Heart right ventricle (tissue), 16 donors: Measurements from ENCODE around the gene WWTR1. TPM values are rescaled to one million over a fixed set of nuclear protein-coding genes. Genes with fewer than 3 reads are reported as not detected.

ENCODE experiments used
- ATAC-seq, 8 donors: fragments of 200-7000 bp; cut with Tn5 transposase; one replicate each; pipeline ENCODE4 v1.9.1; 2020; ENCODE audit warnings: mild to moderate bottlenecking in 8 of 8, moderate library complexity in 8 of 8, moderate number of reproducible peaks in 1 of 8
- DNase-seq, 2 donors: peaks; one replicate each; pipeline ENCODE4 v3.0.0-alpha.2; 2020
- H3K27ac ChIP-seq, 10 donors: fragments of 200-600 bp; sonication (generic) in 2 of 10; one replicate each; pipeline versions ENCODE4 v1.5.0 to v1.8.0; 2020 to 2022; ENCODE audit warnings: mild to moderate bottlenecking in 3 of 10
- H3K27me3 ChIP-seq, 7 donors: fragments of 200-600 bp; one replicate each; pipeline ENCODE4 v1.8.0; 2021 to 2022; ENCODE audit warnings: mild to moderate bottlenecking in 2 of 7
- H3K36me3 ChIP-seq, 9 donors: fragments of 200-600 bp; sonication (generic) in 1 of 9; one replicate each; pipeline versions ENCODE4 v1.5.0 to v1.8.0; 2020 to 2022; ENCODE audit warnings: mild to moderate bottlenecking in 2 of 9
- H3K4me1 ChIP-seq, 9 donors: fragments of 200-600 bp; sonication (generic) in 1 of 9; one replicate each; pipeline versions ENCODE4 v1.5.0 to v1.8.0; 2020 to 2022; ENCODE audit warnings: mild to moderate bottlenecking in 4 of 9
- H3K4me3 ChIP-seq, 10 donors: fragments of 200-600 bp; sonication (generic) in 2 of 10; one replicate each; pipeline versions ENCODE4 v1.5.0 to v1.8.0; 2020 to 2022; ENCODE audit warnings: mild to moderate bottlenecking in 7 of 10, moderate library complexity in 2 of 10
- H3K9me3 ChIP-seq, 11 donors: fragments of 200-600 bp in 10 of 11; sonication (generic) in 2 of 11; one replicate each; pipeline versions ENCODE4 v1.5.0 to v1.8.0; 2013 to 2022; ENCODE audit warnings: mild to moderate bottlenecking in 2 of 11, control low read depth in 1 of 11, moderate library complexity in 1 of 11
- WGBS, 2 donors: extraction: QIAGEN DNeasy Blood & Tissue Kit; methylation state at CpG; one replicate each; pipeline ENCODE4 v1.1.7; 2013; ENCODE audit warnings: inconsistent platforms in 1 of 2; 5-methylcytosine and 5-hydroxymethylcytosine counted together
- intact Hi-C, 10 donors: fragments of 100-400 bp; cut with DNase I; formaldehyde crosslinking; loops; one replicate each; pipeline versions ENCODE4 v1.11.1 to v1.14.2; 2022
- polyA plus RNA-seq, 2 donors: library from polyadenylated mRNA; stranded (reverse); fragments of 200-250 nt; gene quantifications; one replicate each; pipeline ENCODE4 v1.2.3, GENCODE V29; 2013
- total RNA-seq, 10 donors: library from RNA; stranded (reverse); fragmentation: NEBNext Ultra II Directional in 3 of 10; extraction: Animal tissue kit (Norgen Biotek cat#: 25700) in 3 of 10; gene quantifications; one replicate each; pipeline versions ENCODE4 v1.2.1 to v1.2.4, GENCODE V29; 2021 to 2023
- TF ChIP-seq, protein P1 (sequence below), 9 donors: fragments of 200-600 bp; sonication (generic) in 2 of 9; IDR thresholded peaks; one replicate each; pipeline versions ENCODE4 v1.5.0 to v1.8.0; 2021 to 2022; ENCODE audit warnings: antibody characterized with exemption in 9 of 9, mild to moderate bottlenecking in 5 of 9, moderate library complexity in 1 of 9
- donor health status: Arrhythmogenic right ventricular cardiomyopathy.
- donor health status: ischemic (EF 13 %, LVEDD 7.1; RV severe dilation, severe dysfunction).
- donor health status: healthy with polysubstance abuse.
- donor health status: DM: no; HTN: yes; CAD: no.
- donor health status: DM: no; HTN: no; CAD: no.
- donor health status: ischemic (EF 25% LVEDD 6.9; RV normal size, moderate dysfunction).
- donor health status: ischemic (EF 25% LVEDD 5.7; RV mildly dilated, moderate dysfunction).
- donor health status: healthy.
- donor health status: DM: yes; HTN: yes; CAD: no.
- donor health status: Ischemic cardiomyopathy.
- donor health status: ischemic (EF 35%, LVEDD 5.7; RV mildly dilated, moderate dysfunction).
- donor health status: nonischemic (EF 11% LVEDD 7.7; RV severe dilation, severe dysfunction).
- donor health status: DM: yes; HTN: yes; CAD: no.
- donor health status: PGD.
- donor health status: ischemic (EF 29% LVEDD 5.4; RV normal size, mild dysfunction).
- donor health status: nonischemic (EF 23%, LVEDD 6.1; RV moderate dilation, normal function).

The WWTR1 gene
- total and polyA plus RNA-seq, 12 donors: 19.5 to 78.6 (median 40.3) TPM

GRCh38 chr3:149541091-149541491 is 116.7 kb downstream of the WWTR1 start:
- Histone ChIP-seq H3K27me3 (no peaks in the 10 kb centered on the region), H3K4me3 (no peak overlapping the region), H3K4me1 (peaks cover 0 to 56% (median 31%) of the 10 kb centered on the region in 9 donors), H3K9me3 (no peaks in the 10 kb centered on the region), H3K27ac (peak overlapping the region in 2 of 10 donors; percentile 7 to 45), H3K36me3 (peaks cover 0 to 26% (median 8%) of the 10 kb centered on the region in 9 donors)
- TF ChIP-seq, protein P1, sequence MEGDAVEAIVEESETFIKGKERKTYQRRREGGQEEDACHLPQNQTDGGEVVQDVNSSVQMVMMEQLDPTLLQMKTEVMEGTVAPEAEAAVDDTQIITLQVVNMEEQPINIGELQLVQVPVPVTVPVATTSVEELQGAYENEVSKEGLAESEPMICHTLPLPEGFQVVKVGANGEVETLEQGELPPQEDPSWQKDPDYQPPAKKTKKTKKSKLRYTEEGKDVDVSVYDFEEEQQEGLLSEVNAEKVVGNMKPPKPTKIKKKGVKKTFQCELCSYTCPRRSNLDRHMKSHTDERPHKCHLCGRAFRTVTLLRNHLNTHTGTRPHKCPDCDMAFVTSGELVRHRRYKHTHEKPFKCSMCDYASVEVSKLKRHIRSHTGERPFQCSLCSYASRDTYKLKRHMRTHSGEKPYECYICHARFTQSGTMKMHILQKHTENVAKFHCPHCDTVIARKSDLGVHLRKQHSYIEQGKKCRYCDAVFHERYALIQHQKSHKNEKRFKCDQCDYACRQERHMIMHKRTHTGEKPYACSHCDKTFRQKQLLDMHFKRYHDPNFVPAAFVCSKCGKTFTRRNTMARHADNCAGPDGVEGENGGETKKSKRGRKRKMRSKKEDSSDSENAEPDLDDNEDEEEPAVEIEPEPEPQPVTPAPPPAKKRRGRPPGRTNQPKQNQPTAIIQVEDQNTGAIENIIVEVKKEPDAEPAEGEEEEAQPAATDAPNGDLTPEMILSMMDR (IDR thresholded peaks at IDR 0.05): peak in 3 of 9 donors; percentile 9 to 14 (median 12)
- whole genome bisulfite sequencing, 2 donors: 50 to 61% methylated on average over 3 of the region's 3 CpGs
- intact Hi-C loops: no loop called here
- ATAC-seq: no peak
- DNase-seq: no peak

GRCh38 chr3:149538371-149538770 is 119.5 kb downstream of the WWTR1 start:
- intact Hi-C loops: loop anchor here in 3 of 10 donors (5.0 to 10.0 kb wide), 3 partner anchors 116 to 126 kb away; partner anchors contain the start of gene WWTR1 (in 2 of the 3)
- peaks cover 0 to 22% (median 8%) of the 10 kb centered on the region in 9 donors for H3K36me3 ChIP-seq

GRCh38 chr3:149536429-149536828 is 121.4 kb downstream of the WWTR1 start:
- Histone ChIP-seq H3K36me3 (peaks cover 0 to 8% (median 5%) of the 10 kb centered on the region in 9 donors), H3K4me1 (peaks cover 8 to 75% (median 52%) of the 10 kb centered on the region in 9 donors), H3K4me3 (peak overlapping the region in 4 of 10 donors; percentile 8 to 13 (median 11)), H3K27me3 (no peaks in the 10 kb centered on the region), H3K27ac (peak overlapping the region in 5 of 10 donors; percentile 5 to 53 (median 23)), H3K9me3 (no peaks in the 10 kb centered on the region)
- WGBS, 2 donors: 11 to 15% methylated on average over 11 of the region's 11 CpGs
- DNase-seq (peak; percentile 76 to 78), ATAC-seq (peak; percentile 77 to 91 (median 86))
- intact Hi-C loops: loop anchor here in 3 of 10 donors (5.0 to 10.0 kb wide), 3 partner anchors 118 to 128 kb away; partner anchors contain the start of gene WWTR1 (in 2 of the 3)
- TF ChIP-seq, protein P1 (IDR thresholded peaks at IDR 0.05): no peak

More at GRCh38 chr3:149538371-149538770, 119.5 kb downstream of the WWTR1 start:
- no peak overlapping the region for H3K4me3 ChIP-seq
- no peak overlapping the region for H3K27ac ChIP-seq
- ATAC-seq: no peak
- TF ChIP-seq, protein P1 (IDR thresholded peaks at IDR 0.05): no peak
- H3K4me1 ChIP-seq: peaks cover 5 to 71% (median 53%) of the 10 kb centered on the region in 9 donors
- no peaks in the 10 kb centered on the region for H3K9me3 ChIP-seq
- DNase-seq: no peak
- WGBS, 2 donors: 86 to 94% methylated on average over 1 of the region's 1 CpG
- H3K27me3 ChIP-seq: no peaks in the 10 kb centered on the region

DNA sequence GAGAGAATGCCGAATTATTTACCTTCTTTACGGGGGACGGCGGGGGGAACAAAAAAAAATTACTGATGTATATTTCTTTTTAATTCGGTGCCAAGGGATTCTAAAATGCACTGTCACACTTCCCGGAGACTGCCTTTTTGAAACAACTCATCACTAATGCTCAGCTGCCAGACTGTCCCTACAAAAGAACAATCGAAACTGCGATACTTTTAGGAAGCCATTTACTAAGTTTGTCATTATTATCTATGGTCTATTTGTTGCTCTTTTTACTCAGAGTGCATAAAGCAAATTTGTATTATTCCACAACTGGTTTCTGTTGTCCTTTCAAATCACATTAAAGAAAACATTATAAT is 122.5 kb downstream of the WWTR1 start:
- Histone ChIP-seq H3K4me3 (no peak overlapping the region), H3K36me3 (no peaks in the 10 kb centered on the region), H3K27me3 (no peaks in the 10 kb centered on the region), H3K4me1 (peaks cover 8 to 74% (median 50%) of the 10 kb centered on the region in 9 donors), H3K9me3 (no peaks in the 10 kb centered on the region), H3K27ac (peak overlapping the region in 4 of 10 donors; percentile 1 to 33 (median 4))
- TF ChIP-seq, protein P1 (IDR thresholded peaks at IDR 0.05): no peak
- intact Hi-C loops: loop anchor here in 3 of 10 donors (5.0 to 10.0 kb wide), 3 partner anchors 119 to 129 kb away; partner anchors contain the start of gene WWTR1 (in 2 of the 3)
- 58% methylated on average over 8 of the region's 8 CpGs for WGBS, 2 donors
- DNase-seq (no peak), ATAC-seq (no peak)
